HCEC 1CT (cell line): ENCODE data around the gene MCC.

ENCODE experiments used
- DNase-seq: peaks from one replicate; pipeline ENCODE4 v3.0.0-alpha.2; 2017

MCC gene

GRCh38 chr5:113042491-113043243 lies 445.6 kb downstream of the MCC start:
- no peak for DNase-seq

- DNase-seq, result no peak
These were observed 447.5 kb downstream of the MCC start for GRCh38 chr5:113040672-113041260.

- no peak for DNase-seq
These were observed 448.3 kb downstream of the MCC start for GRCh38 chr5:113039934-113040285.

- no peak for DNase-seq
These were observed 448.9 kb downstream of the MCC start for GRCh38 chr5:113039229-113039933.

- DNase-seq, result peak; percentile 51
These were observed 449.5 kb downstream of the MCC start for GRCh38 chr5:113038714-113039113.

- DNase-seq, result no peak
These were observed 450.1 kb downstream of the MCC start for GRCh38 chr5:113038136-113038535.

- no peak for DNase-seq
These were observed 451.4 kb downstream of the MCC start for GRCh38 chr5:113036826-113037225.

- no peak for DNase-seq
These were observed 451.9 kb downstream of the MCC start for GRCh38 chr5:113036321-113036720.

GRCh38 chr5:113035096-113035495 lies 453.2 kb downstream of the MCC start:
- DNase-seq, result no peak

- peak; percentile 95 for DNase-seq
These were observed 454.0 kb downstream of the MCC start for GRCh38 chr5:113034182-113034773.

GRCh38 chr5:113031557-113031956 lies 456.7 kb downstream of the MCC start:
- DNase-seq, result no peak

- no peak for DNase-seq
These were observed 457.1 kb downstream of the MCC start for GRCh38 chr5:113031104-113031503.

GRCh38 chr5:113029614-113030013 lies 458.6 kb downstream of the MCC start:
- DNase-seq, result peak; percentile 42

GRCh38 chr5:113027431-113027830 lies 460.8 kb downstream of the MCC start:
- DNase-seq, result no peak

GRCh38 chr5:113027015-113027414 lies 461.2 kb downstream of the MCC start:
- DNase-seq, result no peak

GRCh38 chr5:113026211-113026610 lies 462.0 kb downstream of the MCC start:
- no peak for DNase-seq

GRCh38 chr5:113025596-113025995 lies 462.7 kb downstream of the MCC start:
- no peak for DNase-seq

- no peak for DNase-seq
These were observed 464.1 kb downstream of the MCC start for GRCh38 chr5:113024076-113024697.

- peak; percentile 62 for DNase-seq
These were observed 465.6 kb downstream of the MCC start for GRCh38 chr5:113022661-113023060.

GRCh38 chr5:113020461-113021273 lies 467.6 kb downstream of the MCC start:
- peak; percentile 91 for DNase-seq

- no peak for DNase-seq
These were observed 470.2 kb downstream of the MCC start for GRCh38 chr5:113017881-113018635.

- peak; percentile 22 for DNase-seq
These were observed 482.8 kb downstream of the MCC start for GRCh38 chr5:113005454-113005853.
